Upper lobe of left lung (tissue), 6 donors: ENCODE data around the gene TRIOBP. TPM values are rescaled to one million over a fixed set of nuclear protein-coding genes. Genes with fewer than 3 reads are reported as not detected.
A peak's percentile ranks its signal among the peaks of the same experiment; 100 is the strongest.
"Not testable (repeated sequence)": the region's sequence is repeated elsewhere in the genome, so short reads cannot be mapped to it uniquely, and the experiment has no call there.

ENCODE experiments used
- ATAC-seq, 2 donors: fragments of 200-7000 bp; cut with Tn5 transposase; one replicate each; pipeline ENCODE4 v1.9.1; 2022; ENCODE audit warnings: mild to moderate bottlenecking in 2 of 2, moderate library complexity in 2 of 2; ENCODE audit not compliant: low FRiP score in 2 of 2
- DNase-seq, 2 donors: peaks; one replicate each; pipeline ENCODE4 v3.0.0-alpha.2; 2019 to 2020
- H3K27ac ChIP-seq, 4 donors: fragments of 200-600 bp; sonication (generic); one replicate each; pipeline ENCODE4 v1.5.1; 2016 to 2019
- H3K27me3 ChIP-seq, 4 donors: fragments of 200-600 bp; sonication (generic); one replicate each; pipeline ENCODE4 v1.5.1; 2017 to 2019
- H3K36me3 ChIP-seq, 4 donors: fragments of 200-600 bp; sonication (generic); one replicate each; pipeline ENCODE4 v1.5.1; 2016 to 2019
- H3K4me1 ChIP-seq, 4 donors: fragments of 200-600 bp; sonication (generic); one replicate each; pipeline ENCODE4 v1.5.1; 2018 to 2019
- H3K4me3 ChIP-seq, 4 donors: fragments of 200-600 bp; sonication (generic); one replicate each; pipeline ENCODE4 v1.5.1; 2017 to 2019; ENCODE audit warnings: mild to moderate bottlenecking in 2 of 4, moderate library complexity in 1 of 4
- H3K9me3 ChIP-seq, 4 donors: fragments of 200-600 bp; sonication (generic); one replicate each; pipeline ENCODE4 v1.5.1; 2018 to 2019
- EP300 ChIP-seq, 4 donors: sonication (generic); formaldehyde crosslinking; IDR thresholded peaks; one replicate each; pipeline ENCODE4 v1.5.1; 2017; ENCODE audit warnings: antibody characterized with exemption in 4 of 4, control low read depth in 2 of 4
- POLR2A ChIP-seq, 4 donors: fragments of 450-650 bp; IDR thresholded peaks; one replicate each; pipeline ENCODE4 v1.5.1; 2016 to 2017; ENCODE audit warnings: antibody characterized with exemption in 4 of 4, mild to moderate bottlenecking in 2 of 4
- POLR2AphosphoS5 ChIP-seq, 2 donors: sonication (generic); formaldehyde crosslinking; IDR thresholded peaks; one replicate each; pipeline ENCODE4 v1.5.1; 2017; ENCODE audit warnings: antibody characterized with exemption in 2 of 2
- WGBS, 2 donors: methylation state at CpG; one replicate each; pipeline ENCODE4 v1.1.5; 2017 to 2018; 5-methylcytosine and 5-hydroxymethylcytosine counted together
- total RNA-seq, 6 donors: library from RNA; depleted of rRNA in 4 of 6; stranded (reverse); fragments of >200 nt in 4 of 6; gene quantifications; one replicate each; pipeline versions ENCODE4 v1.1.0 to v1.2.1, GENCODE V29; 2016 to 2021
- TF ChIP-seq, protein P1 (sequence below), 6 experiments: fragments of 450-650 bp in 4 of 6; fragments of 200-600 bp in 2 of 6; sonication (generic) in 2 of 6; IDR thresholded peaks; one replicate each; pipeline ENCODE4 v1.5.1; 2016 to 2019; ENCODE audit warnings: antibody characterized with exemption in 6 of 6
- donor health status: DM: no; HTN: no; CAD: no; lungs with moderate emphysema.
- donor health status: DM: no; HTN: yes; CAD: no; lungs with severe emphysema.

Gene TRIOBP
- total RNA-seq, 6 donors from 2014 or later = 76.5 to 151 (median 113) TPM

DNA sequence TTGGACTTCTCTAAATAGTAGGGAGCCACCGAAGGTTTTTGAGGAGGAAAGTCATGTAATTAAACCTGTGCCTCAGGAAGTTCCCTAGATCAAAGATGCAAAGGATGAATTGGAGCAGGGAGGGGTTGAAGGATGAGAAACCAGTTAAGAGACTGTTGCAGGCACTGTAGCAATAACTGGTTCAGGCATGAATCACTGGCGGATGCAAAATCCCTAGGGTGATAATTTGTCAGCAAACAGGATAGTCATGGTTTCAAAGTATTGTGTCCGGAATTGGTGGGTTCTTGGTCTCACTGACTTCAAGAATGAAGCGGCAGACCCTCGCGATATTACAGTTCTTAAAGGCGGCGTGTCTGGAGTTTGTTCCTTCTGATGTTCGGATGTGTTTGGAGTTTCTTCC is 19.9 kb downstream of the TRIOBP start:
- Histone ChIP-seq H3K9me3 (no peaks in the 10 kb centered on the region), H3K36me3 (no peaks in the 10 kb centered on the region), H3K27me3 (no peaks in the 10 kb centered on the region), H3K4me1 (no peaks in the 10 kb centered on the region), H3K4me3 (no peak overlapping the region), H3K27ac (no peak overlapping the region)
- TF ChIP-seq, protein P1, sequence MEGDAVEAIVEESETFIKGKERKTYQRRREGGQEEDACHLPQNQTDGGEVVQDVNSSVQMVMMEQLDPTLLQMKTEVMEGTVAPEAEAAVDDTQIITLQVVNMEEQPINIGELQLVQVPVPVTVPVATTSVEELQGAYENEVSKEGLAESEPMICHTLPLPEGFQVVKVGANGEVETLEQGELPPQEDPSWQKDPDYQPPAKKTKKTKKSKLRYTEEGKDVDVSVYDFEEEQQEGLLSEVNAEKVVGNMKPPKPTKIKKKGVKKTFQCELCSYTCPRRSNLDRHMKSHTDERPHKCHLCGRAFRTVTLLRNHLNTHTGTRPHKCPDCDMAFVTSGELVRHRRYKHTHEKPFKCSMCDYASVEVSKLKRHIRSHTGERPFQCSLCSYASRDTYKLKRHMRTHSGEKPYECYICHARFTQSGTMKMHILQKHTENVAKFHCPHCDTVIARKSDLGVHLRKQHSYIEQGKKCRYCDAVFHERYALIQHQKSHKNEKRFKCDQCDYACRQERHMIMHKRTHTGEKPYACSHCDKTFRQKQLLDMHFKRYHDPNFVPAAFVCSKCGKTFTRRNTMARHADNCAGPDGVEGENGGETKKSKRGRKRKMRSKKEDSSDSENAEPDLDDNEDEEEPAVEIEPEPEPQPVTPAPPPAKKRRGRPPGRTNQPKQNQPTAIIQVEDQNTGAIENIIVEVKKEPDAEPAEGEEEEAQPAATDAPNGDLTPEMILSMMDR (IDR thresholded peaks at IDR 0.05) = no peak
- TF ChIP-seq POLR2A (IDR thresholded peaks at IDR 0.05) = no peak
- ATAC-seq (peak in 1 of 2 donors; percentile 84), DNase-seq (no peak)
- WGBS, 2 donors = 90 to 93% methylated on average over 9 of the region's 9 CpGs

DNA sequence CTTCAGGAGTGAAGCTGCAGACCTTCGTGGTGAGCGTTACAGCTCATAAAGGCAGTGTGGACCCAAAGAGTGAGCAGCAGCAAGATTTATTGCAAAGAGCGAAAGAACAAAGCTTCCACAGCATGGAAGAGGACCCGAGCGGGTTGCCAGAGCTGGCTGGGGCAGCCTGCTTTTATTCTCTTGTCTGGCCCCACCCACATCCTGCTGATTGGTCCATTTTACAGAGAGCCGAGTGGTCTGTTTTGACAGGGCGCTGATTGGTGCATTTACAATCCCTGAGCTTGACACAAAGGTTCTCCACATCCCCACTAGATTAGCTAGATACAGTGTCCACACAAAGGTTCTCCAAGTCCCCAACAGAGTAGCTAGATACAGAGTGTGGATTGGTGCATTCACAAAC is 20.4 kb downstream of the TRIOBP start:
- H3K36me3 ChIP-seq, H3K27ac ChIP-seq, H3K4me1 ChIP-seq, H3K9me3 ChIP-seq, ATAC-seq, H3K27me3 ChIP-seq, H3K4me3 ChIP-seq, DNase-seq: not testable (repeated sequence)
- WGBS, 2 donors = 88 to 100% methylated on average over 6 to 7 of the region's 7 CpGs

DNA sequence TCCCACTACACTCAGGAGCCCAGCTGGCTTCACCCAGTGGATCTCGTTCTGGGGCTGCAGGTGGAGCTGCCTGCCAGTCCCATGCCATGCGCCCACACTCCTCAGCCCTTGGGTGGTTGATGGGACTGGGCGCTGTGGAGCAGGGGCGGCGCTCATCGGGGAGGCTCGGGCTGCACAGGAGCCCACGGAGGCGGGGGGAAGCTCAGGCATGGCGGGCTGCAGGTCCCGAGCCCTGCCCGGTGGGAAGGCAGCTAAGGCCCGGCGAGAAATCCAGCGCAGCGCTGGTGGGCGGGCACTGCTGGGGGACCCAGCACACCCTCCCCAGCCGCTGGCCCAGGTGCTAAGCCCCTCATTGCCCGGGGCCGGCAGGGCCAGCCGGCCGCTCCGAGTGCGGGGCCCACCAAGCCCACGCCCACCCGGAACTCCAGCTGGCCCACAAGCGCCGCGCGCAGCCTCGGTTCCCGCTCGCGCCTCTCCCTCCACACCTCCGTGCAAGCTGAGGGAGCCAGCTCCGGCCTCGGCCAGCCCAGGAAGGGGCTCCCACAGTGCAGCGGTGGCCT is 21.0 kb downstream of the TRIOBP start:
- H3K27ac ChIP-seq, ATAC-seq, H3K36me3 ChIP-seq, H3K9me3 ChIP-seq, H3K4me3 ChIP-seq, H3K4me1 ChIP-seq, H3K27me3 ChIP-seq: not testable (repeated sequence)
- WGBS, 2 donors = 87% methylated on average over 25 of the region's 38 CpGs; no CpG with 5 or more reads in 1 of the 2 donors
- peak in 1 of 2 donors; percentile 75 for DNase-seq

DNA sequence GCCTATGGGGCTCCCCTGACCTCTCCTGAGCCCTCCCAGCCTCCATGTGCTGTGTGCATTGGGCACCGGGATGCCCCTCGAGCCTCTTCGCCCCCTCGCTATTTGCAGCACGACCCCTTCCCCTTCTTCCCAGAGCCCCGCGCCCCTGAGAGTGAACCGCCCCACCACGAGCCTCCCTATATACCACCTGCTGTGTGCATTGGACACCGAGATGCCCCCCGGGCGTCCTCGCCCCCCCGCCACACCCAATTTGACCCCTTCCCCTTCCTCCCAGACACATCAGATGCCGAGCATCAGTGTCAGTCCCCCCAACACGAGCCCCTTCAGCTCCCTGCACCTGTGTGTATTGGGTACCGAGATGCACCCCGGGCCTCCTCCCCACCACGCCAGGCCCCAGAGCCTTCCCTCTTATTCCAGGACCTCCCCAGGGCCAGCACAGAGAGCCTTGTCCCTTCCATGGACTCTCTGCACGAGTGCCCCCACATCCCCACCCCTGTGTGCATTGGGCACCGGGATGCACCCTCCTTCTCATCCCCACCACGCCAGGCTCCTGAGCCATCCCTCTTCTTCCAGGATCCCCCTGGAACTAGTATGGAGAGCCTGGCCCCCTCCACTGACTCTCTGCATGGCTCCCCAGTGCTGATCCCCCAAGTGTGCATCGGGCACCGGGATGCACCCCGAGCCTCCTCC is 28.8 kb downstream of the TRIOBP start:
- 93 to 94% methylated on average over 25 of the region's 25 CpGs for WGBS, 2 donors

DNA sequence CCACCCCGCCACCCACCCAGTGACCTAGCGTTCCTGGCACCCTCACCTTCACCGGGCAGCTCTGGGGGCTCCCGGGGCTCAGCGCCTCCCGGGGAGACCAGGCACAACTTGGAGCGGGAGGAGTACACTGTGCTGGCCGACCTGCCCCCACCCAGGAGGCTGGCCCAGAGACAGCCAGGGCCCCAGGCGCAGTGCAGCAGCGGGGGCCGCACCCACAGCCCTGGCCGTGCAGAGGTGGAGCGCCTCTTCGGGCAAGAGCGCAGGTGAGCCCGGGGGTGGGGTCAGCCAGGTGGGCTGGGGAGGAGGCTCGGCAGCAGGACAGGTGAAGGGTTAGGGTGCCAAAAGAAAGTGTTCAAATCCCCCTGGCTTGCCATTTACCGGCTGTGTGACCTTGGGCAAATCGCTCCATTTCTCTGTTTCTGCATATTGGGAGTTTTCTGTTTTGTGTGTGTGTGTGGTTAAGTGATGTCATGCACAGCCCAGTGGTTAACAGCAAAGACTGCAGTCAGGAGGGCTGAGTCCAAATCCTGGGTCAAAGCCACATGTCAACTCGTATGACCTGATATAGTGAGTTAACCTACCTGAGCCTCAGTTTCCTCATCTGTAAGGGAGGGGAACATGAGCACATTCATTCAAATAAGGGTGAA is 29.5 kb downstream of the TRIOBP start:
- WGBS, 2 donors = 82 to 95% methylated on average over 6 to 19 of the region's 20 CpGs
- peaks cover 12 to 22% (median 21%) of the 10 kb centered on the region in 4 donors for H3K4me1 ChIP-seq

More for the DNA sequence above, 28.8 kb downstream of the TRIOBP start:
- H3K9me3 ChIP-seq = no peaks in the 10 kb centered on the region
- ATAC-seq (no peak), DNase-seq (peak in 1 of 2 donors; percentile 62)
- H3K36me3 ChIP-seq = no peaks in the 10 kb centered on the region
- TF ChIP-seq POLR2AphosphoS5 (IDR thresholded peaks at IDR 0.05) = no peak
- TF ChIP-seq EP300 (IDR thresholded peaks at IDR 0.05) = no peak
- TF ChIP-seq, protein P1 (IDR thresholded peaks at IDR 0.05) = no peak
- TF ChIP-seq POLR2A (IDR thresholded peaks at IDR 0.05) = no peak
- peaks cover 8 to 17% (median 15%) of the 10 kb centered on the region in 4 donors for H3K4me1 ChIP-seq
- no peaks in the 10 kb centered on the region for H3K27me3 ChIP-seq
- no peak overlapping the region for H3K27ac ChIP-seq
- no peak overlapping the region for H3K4me3 ChIP-seq

More for the DNA sequence above, 29.5 kb downstream of the TRIOBP start:
- H3K9me3 ChIP-seq = no peaks in the 10 kb centered on the region
- H3K27me3 ChIP-seq = no peaks in the 10 kb centered on the region
- H3K27ac ChIP-seq = no peak overlapping the region
- H3K36me3 ChIP-seq = no peaks in the 10 kb centered on the region
- no peak overlapping the region for H3K4me3 ChIP-seq
- ATAC-seq (peak in 1 of 2 donors; percentile 75), DNase-seq (peak in 1 of 2 donors; percentile 83)
- TF ChIP-seq POLR2AphosphoS5 (IDR thresholded peaks at IDR 0.05) = no peak
- TF ChIP-seq, protein P1 (IDR thresholded peaks at IDR 0.05) = no peak
- TF ChIP-seq EP300 (IDR thresholded peaks at IDR 0.05) = no peak
- no peak for TF ChIP-seq POLR2A (IDR thresholded peaks at IDR 0.05)
